WTC11 (cell line): Measurements from ENCODE around the gene NAPSA. TPM values are rescaled to one million over a fixed set of nuclear protein-coding genes. Genes with fewer than 3 reads are reported as not detected.

ENCODE experiments used
- ATAC-seq: fragments of 200-7000 bp; cut with Tn5 transposase; 2 replicates; pipeline ENCODE4 v1.10.0; 2021; ENCODE audit warnings: mild to moderate bottlenecking, moderate library complexity
- CTCF ChIA-PET: fragments of 300-600 bp; sonication (Branson Sonifier 250); formaldehyde crosslinking; loops from one replicate; lab custom pipeline; 2021; ENCODE audit warnings: antibody characterized with exemption; lab: Charles Lee
- POLR2A ChIA-PET: fragments of 350-600 bp; sonication (Branson Sonifier 250); formaldehyde crosslinking; loops from one replicate; lab custom pipeline; 2021; ENCODE audit warnings: antibody characterized with exemption; lab: Charles Lee
- DNase-seq: peaks from one replicate; pipeline ENCODE4 v3.0.0; 2021; ENCODE audit warnings: low spot score
- H3K27ac Mint-ChIP-seq: 2 replicates; pipeline ENCODE4 v1.8.0; 2021; ENCODE audit warnings: mixed read lengths
- H3K27me3 Mint-ChIP-seq: 2 replicates; pipeline ENCODE4 v1.8.0; 2021; ENCODE audit warnings: low read depth, mild to moderate bottlenecking, moderate library complexity, mixed read lengths
- H3K36me3 Mint-ChIP-seq: 2 replicates; pipeline ENCODE4 v1.8.0; 2021; ENCODE audit warnings: mixed read lengths
- H3K4me1 Mint-ChIP-seq: 2 replicates; pipeline ENCODE4 v1.8.0; 2022; ENCODE audit warnings: mixed read lengths
- H3K4me3 Mint-ChIP-seq: 2 replicates; pipeline ENCODE4 v1.8.0; 2021; ENCODE audit warnings: mild to moderate bottlenecking, moderate library complexity, mixed read lengths
- H3K9me3 Mint-ChIP-seq: 2 replicates; pipeline ENCODE4 v1.8.0; 2021; ENCODE audit warnings: mixed read lengths
- ARID4B ChIP-seq: sonication (generic); formaldehyde crosslinking; IDR thresholded peaks from 2 replicates; pipeline ENCODE4 v1.8.0; 2023; ENCODE audit warnings: missing genetic modification reagents, mild to moderate bottlenecking, borderline replicate concordance
- ATF1 ChIP-seq: sonication (generic); formaldehyde crosslinking; IDR thresholded peaks from 2 replicates; pipeline ENCODE4 v1.8.1; 2023; ENCODE audit warnings: mild to moderate bottlenecking, moderate library complexity, missing genetic modification reagents
- CREM ChIP-seq: sonication (generic); formaldehyde crosslinking; IDR thresholded peaks from 2 replicates; pipeline ENCODE4 v1.8.1; 2022; ENCODE audit warnings: mild to moderate bottlenecking, missing genetic modification reagents, moderate library complexity
- ELF4 ChIP-seq: sonication (generic); formaldehyde crosslinking; IDR thresholded peaks from 2 replicates; pipeline ENCODE4 v1.8.1; 2022; ENCODE audit warnings: low read depth, mild to moderate bottlenecking, moderate library complexity, missing genetic modification reagents
- EMX1 ChIP-seq: fragments of 250-450 bp; sonication (Bioruptor Pico); IDR thresholded peaks from 2 replicates; pipeline ENCODE4 v1.8.0; 2021; ENCODE audit warnings: mild to moderate bottlenecking
- FOXP4 ChIP-seq: sonication (generic); formaldehyde crosslinking; IDR thresholded peaks from 2 replicates; pipeline ENCODE4 v1.8.0; 2022; ENCODE audit warnings: mild to moderate bottlenecking, missing genetic modification reagents
- NFYB ChIP-seq: sonication (generic); formaldehyde crosslinking; conservative IDR thresholded peaks from 2 replicates; pipeline ENCODE4 v1.8.0; 2022; ENCODE audit warnings: low read depth, missing genetic modification reagents
- SP1 ChIP-seq: sonication (generic); formaldehyde crosslinking; conservative IDR thresholded peaks from 2 replicates; pipeline ENCODE4 v1.8.1; 2022; ENCODE audit warnings: missing genetic modification reagents
- TCF7 ChIP-seq: sonication (generic); formaldehyde crosslinking; IDR thresholded peaks from 2 replicates; pipeline ENCODE4 v1.8.0; 2022; ENCODE audit warnings: mild to moderate bottlenecking, low read depth, missing genetic modification reagents, moderate library complexity
- USF1 ChIP-seq: sonication (generic); formaldehyde crosslinking; IDR thresholded peaks from 2 replicates; pipeline ENCODE4 v1.8.0; 2022; ENCODE audit warnings: mild to moderate bottlenecking, missing genetic modification reagents
- USF2 ChIP-seq: sonication (generic); formaldehyde crosslinking; IDR thresholded peaks from 2 replicates; pipeline ENCODE4 v1.8.1; 2023; ENCODE audit warnings: mild to moderate bottlenecking, missing genetic modification reagents, moderate library complexity
- total RNA-seq: library from RNA; stranded (reverse); gene quantifications from 3 replicates; pipeline ENCODE4 v1.2.3, GENCODE V29; 2021
- TF ChIP-seq, protein P1 (sequence below): sonication (generic); formaldehyde crosslinking; IDR thresholded peaks from 2 replicates; pipeline ENCODE4 v1.8.1; 2022; ENCODE audit warnings: mild to moderate bottlenecking, moderate library complexity, missing genetic modification reagents

The NAPSA gene
- total RNA-seq, 1 experiment from 2014 or later = 2.7 TPM

- peak; percentile 60; the same call in 1 of the 2 replicates for TF ChIP-seq FOXP4 (CRISPR knock-in tag)
- TF ChIP-seq, protein P1, sequence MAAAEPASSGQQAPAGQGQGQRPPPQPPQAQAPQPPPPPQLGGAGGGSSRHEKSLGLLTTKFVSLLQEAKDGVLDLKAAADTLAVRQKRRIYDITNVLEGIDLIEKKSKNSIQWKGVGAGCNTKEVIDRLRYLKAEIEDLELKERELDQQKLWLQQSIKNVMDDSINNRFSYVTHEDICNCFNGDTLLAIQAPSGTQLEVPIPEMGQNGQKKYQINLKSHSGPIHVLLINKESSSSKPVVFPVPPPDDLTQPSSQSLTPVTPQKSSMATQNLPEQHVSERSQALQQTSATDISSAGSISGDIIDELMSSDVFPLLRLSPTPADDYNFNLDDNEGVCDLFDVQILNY = 0 out of 2 replicates have a peak, but pooled peaks have one; percentile 24
- TF ChIP-seq CREM = peak; percentile 54; the same call in 1 of the 2 replicates
- 0 out of 2 replicates have a peak, but pooled peaks have one; percentile 7 for TF ChIP-seq ATF1
- TF ChIP-seq TCF7 = no peak
- peak; percentile 89 for TF ChIP-seq SP1
Observed at GRCh38 chr19:50333235-50333736, 32.2 kb downstream of the NAPSA start (continued).

DNA sequence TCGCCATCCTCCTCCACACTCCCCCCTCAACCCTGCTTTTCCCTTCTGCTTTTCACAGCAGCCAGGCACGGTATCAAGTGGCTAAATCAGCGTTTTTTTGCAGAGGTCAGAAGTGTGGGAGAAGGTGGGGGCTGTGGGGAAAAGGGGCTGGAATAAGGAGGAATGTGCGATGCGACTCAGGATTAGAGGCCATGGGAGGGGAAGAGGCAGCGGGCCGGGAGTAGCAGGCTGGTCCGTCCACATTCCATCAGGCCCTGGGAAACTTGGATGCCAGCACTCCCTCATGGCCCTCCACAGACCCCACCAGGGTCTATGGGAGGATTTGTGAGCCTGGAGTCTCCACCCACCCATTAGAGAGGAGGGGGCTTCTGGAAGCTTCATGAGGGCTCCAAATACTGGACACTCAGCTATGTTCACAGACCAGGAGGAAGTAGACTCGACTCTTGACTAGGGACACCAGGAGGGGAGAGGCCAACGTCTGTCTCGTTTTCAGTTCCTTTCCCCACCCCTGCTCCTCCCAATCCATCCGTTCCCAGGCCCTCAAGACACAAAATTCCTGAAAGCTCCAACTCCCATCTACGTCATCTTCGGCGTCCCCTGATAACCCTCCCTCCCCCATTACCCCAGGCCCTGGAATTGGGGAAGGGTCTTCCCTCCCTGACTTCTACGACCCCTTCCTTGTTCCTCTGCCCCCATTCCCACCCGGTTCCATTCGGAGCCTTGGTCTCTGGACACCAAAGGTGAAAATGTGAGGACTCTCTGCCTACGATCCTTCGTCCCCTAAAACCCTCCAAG, 33.0 kb downstream of the NAPSA start:
- TF ChIP-seq USF1 (CRISPR knock-in tag) = no peak
- TF ChIP-seq NFYB (CRISPR knock-in tag) = no peak
- TF ChIP-seq EMX1 (CRISPR knock-in tag) = no peak
- no peak for TF ChIP-seq ELF4 (CRISPR knock-in tag)
- TF ChIP-seq USF2 (CRISPR knock-in tag) = no peak
- TF ChIP-seq ARID4B (CRISPR knock-in tag) = 0 out of 2 replicates have a peak, but pooled peaks have one; percentile 35
- TF ChIP-seq FOXP4 (CRISPR knock-in tag) = no peak
- TF ChIP-seq, protein P1 = no peak
- Mint-ChIP-seq H3K27ac (peak overlapping the region; percentile 98), H3K36me3 (peaks cover 3% of the 10 kb centered on the region; the same call in 1 of the 2 replicates), H3K4me3 (peak overlapping the region; percentile 94), H3K9me3 (no peaks in the 10 kb centered on the region), H3K4me1 (peaks cover 44% of the 10 kb centered on the region), H3K27me3 (peaks cover 36% of the 10 kb centered on the region)
- ChIA-PET POLR2A (interaction anchor here (0.5 to 2.2 kb wide), 8 partner anchors 17 to 403 kb away, joined by 3 to 12 read pairs (median 4); partner anchors contain the start of genes NUP62, POLD1 and SPIB), CTCF (interaction anchor here (0.5 to 2.5 kb wide), 14 partner anchors 16 to 403 kb away, joined by 3 to 13 read pairs (median 4); partner anchors contain the start of genes NUP62 and POLD1)
- no peak for ATAC-seq
- peak; percentile 50 for DNase-seq
